C4-2B (cell line): ENCODE data around the gene SLC25A17.

Experiments
- H3K27ac ChIP-seq: fragments of 450-650 bp; 2 replicates; pipeline ENCODE4 v1.5.1; 2017
- CTCF ChIP-seq: fragments of 450-650 bp; conservative IDR thresholded peaks from 2 replicates; pipeline ENCODE4 v1.5.1; 2017; ENCODE audit warnings: mild to moderate bottlenecking
- ZFX ChIP-seq: fragments of 450-650 bp; IDR thresholded peaks from 2 replicates; pipeline ENCODE4 v1.6.1; 2017

The SLC25A17 gene

GRCh38 chr22:40749829-40750228 lies 69.3 kb downstream of the SLC25A17 start:
- TF ChIP-seq ZFX (no peak), CTCF (no peak)
- H3K27ac ChIP-seq: no peak overlapping the region

GRCh38 chr22:40748388-40749355 lies 70.5 kb downstream of the SLC25A17 start:
- TF ChIP-seq ZFX (no peak), CTCF (no peak)
- H3K27ac ChIP-seq: no peak overlapping the region

- no peak overlapping the region for H3K27ac ChIP-seq
- no peak for TF ChIP-seq CTCF
- TF ChIP-seq ZFX: no peak
Observed at GRCh38 chr22:40747361-40747760, 71.8 kb downstream of the SLC25A17 start.

GRCh38 chr22:40746428-40747220 lies 72.5 kb downstream of the SLC25A17 start:
- TF ChIP-seq CTCF: no peak
- TF ChIP-seq ZFX: no peak
- no peak overlapping the region for H3K27ac ChIP-seq

GRCh38 chr22:40743768-40744167 lies 75.4 kb downstream of the SLC25A17 start:
- H3K27ac ChIP-seq: no peak overlapping the region
- no peak for TF ChIP-seq ZFX
- TF ChIP-seq CTCF: no peak

GRCh38 chr22:40741116-40741515 lies 78.0 kb downstream of the SLC25A17 start:
- TF ChIP-seq ZFX: no peak
- TF ChIP-seq CTCF: no peak

GRCh38 chr22:40739721-40740120 lies 79.4 kb downstream of the SLC25A17 start:
- no peak for TF ChIP-seq ZFX
- no peak for TF ChIP-seq CTCF
- no peak overlapping the region for H3K27ac ChIP-seq

More at GRCh38 chr22:40741116-40741515, 78.0 kb downstream of the SLC25A17 start:
- no peak overlapping the region for H3K27ac ChIP-seq
